WTC11 (cell line): ENCODE data around the gene ALDH5A1.

Experiments
- FOXK1 ChIP-seq: sonication (generic); formaldehyde crosslinking; IDR thresholded peaks from 2 replicates; pipeline ENCODE4 v1.8.0; 2022; ENCODE audit warnings: mild to moderate bottlenecking, moderate library complexity, missing genetic modification reagents
- IRF2 ChIP-seq: sonication (generic); formaldehyde crosslinking; IDR thresholded peaks from 2 replicates; pipeline ENCODE4 v1.8.0; 2022; ENCODE audit warnings: low read depth, missing genetic modification reagents, borderline replicate concordance
- JUN ChIP-seq: sonication (generic); formaldehyde crosslinking; IDR thresholded peaks from 2 replicates; pipeline ENCODE4 v1.8.0; 2023; ENCODE audit warnings: mild to moderate bottlenecking, missing genetic modification reagents
- KAT7 ChIP-seq: sonication (generic); formaldehyde crosslinking; IDR thresholded peaks from 2 replicates; pipeline ENCODE4 v1.8.1; 2023; ENCODE audit warnings: missing genetic modification reagents, mild to moderate bottlenecking, borderline replicate concordance
- SMAD4 ChIP-seq: sonication (generic); formaldehyde crosslinking; IDR thresholded peaks from 2 replicates; pipeline ENCODE4 v1.8.0; 2022; ENCODE audit warnings: mild to moderate bottlenecking, missing genetic modification reagents
- TCF7 ChIP-seq: sonication (generic); formaldehyde crosslinking; IDR thresholded peaks from 2 replicates; pipeline ENCODE4 v1.8.0; 2022; ENCODE audit warnings: mild to moderate bottlenecking, low read depth, missing genetic modification reagents, moderate library complexity
- TP53 ChIP-seq: sonication (generic); formaldehyde crosslinking; IDR thresholded peaks from 2 replicates; pipeline ENCODE4 v1.8.1; 2023; ENCODE audit warnings: mild to moderate bottlenecking, missing genetic modification reagents
- ZNF121 ChIP-seq: sonication (generic); formaldehyde crosslinking; IDR thresholded peaks from 2 replicates; pipeline ENCODE4 v1.8.0; 2023; ENCODE audit warnings: missing genetic modification reagents
- TF ChIP-seq, protein P1 (sequence below): fragments of 200-600 bp; IDR thresholded peaks from 2 replicates; pipeline ENCODE4 v1.8.0; 2022; ENCODE audit warnings: antibody characterized with exemption
- TF ChIP-seq, protein P2 (sequence below): sonication (generic); formaldehyde crosslinking; IDR thresholded peaks from 2 replicates; pipeline ENCODE4 v1.8.1; 2023; ENCODE audit warnings: mild to moderate bottlenecking, missing genetic modification reagents
- TF ChIP-seq, protein P3 (sequence below): sonication (generic); formaldehyde crosslinking; IDR thresholded peaks from 2 replicates; pipeline ENCODE4 v1.8.0; 2022; ENCODE audit warnings: mild to moderate bottlenecking, missing genetic modification reagents
- TF ChIP-seq, protein P4 (sequence below): fragments of 250-450 bp; sonication (Bioruptor Pico); IDR thresholded peaks from 2 replicates; pipeline ENCODE4 v1.9.0; 2021; ENCODE audit warnings: moderate library complexity, mild to moderate bottlenecking, inconsistent platforms, borderline replicate concordance
- TF ChIP-seq, protein P5 (sequence below): sonication (generic); formaldehyde crosslinking; IDR thresholded peaks from 2 replicates; pipeline ENCODE4 v1.8.1; 2023; ENCODE audit warnings: mild to moderate bottlenecking, moderate library complexity, missing genetic modification reagents
- TF ChIP-seq, protein P6 (sequence below): sonication (generic); formaldehyde crosslinking; conservative IDR thresholded peaks from 2 replicates; pipeline ENCODE4 v1.8.1; 2022; ENCODE audit warnings: mild to moderate bottlenecking, missing genetic modification reagents

DNA sequence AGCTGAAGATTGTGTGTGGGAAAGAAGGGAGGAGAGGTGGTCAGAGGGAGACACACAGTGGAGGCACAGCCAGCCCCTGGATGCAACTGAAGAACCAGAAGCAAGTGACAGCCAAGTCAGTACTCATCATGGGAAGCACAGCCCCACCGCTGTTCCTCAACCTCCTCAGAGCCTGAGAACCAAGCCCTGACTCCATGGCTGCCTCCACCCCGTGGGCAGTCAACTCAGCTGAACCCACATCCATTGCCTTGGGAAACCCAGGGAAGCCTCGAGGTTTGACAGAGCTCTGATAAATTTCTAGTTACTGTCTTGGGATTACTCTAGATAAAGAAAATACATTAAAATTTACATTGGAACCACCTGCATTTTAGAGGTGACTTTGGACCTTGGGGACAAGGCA, 29.6 kb downstream of the ALDH5A1 start:
- TF ChIP-seq, protein P1, sequence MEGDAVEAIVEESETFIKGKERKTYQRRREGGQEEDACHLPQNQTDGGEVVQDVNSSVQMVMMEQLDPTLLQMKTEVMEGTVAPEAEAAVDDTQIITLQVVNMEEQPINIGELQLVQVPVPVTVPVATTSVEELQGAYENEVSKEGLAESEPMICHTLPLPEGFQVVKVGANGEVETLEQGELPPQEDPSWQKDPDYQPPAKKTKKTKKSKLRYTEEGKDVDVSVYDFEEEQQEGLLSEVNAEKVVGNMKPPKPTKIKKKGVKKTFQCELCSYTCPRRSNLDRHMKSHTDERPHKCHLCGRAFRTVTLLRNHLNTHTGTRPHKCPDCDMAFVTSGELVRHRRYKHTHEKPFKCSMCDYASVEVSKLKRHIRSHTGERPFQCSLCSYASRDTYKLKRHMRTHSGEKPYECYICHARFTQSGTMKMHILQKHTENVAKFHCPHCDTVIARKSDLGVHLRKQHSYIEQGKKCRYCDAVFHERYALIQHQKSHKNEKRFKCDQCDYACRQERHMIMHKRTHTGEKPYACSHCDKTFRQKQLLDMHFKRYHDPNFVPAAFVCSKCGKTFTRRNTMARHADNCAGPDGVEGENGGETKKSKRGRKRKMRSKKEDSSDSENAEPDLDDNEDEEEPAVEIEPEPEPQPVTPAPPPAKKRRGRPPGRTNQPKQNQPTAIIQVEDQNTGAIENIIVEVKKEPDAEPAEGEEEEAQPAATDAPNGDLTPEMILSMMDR: no peak
- TF ChIP-seq FOXK1 (no peak), SMAD4 (CRISPR knock-in tag) (no peak), KAT7 (no peak), TCF7 (no peak), JUN (CRISPR knock-in tag) (no peak), TP53 (no peak), IRF2 (CRISPR knock-in tag) (no peak), ZNF121 (CRISPR knock-in tag) (no peak)
- TF ChIP-seq, protein P2, sequence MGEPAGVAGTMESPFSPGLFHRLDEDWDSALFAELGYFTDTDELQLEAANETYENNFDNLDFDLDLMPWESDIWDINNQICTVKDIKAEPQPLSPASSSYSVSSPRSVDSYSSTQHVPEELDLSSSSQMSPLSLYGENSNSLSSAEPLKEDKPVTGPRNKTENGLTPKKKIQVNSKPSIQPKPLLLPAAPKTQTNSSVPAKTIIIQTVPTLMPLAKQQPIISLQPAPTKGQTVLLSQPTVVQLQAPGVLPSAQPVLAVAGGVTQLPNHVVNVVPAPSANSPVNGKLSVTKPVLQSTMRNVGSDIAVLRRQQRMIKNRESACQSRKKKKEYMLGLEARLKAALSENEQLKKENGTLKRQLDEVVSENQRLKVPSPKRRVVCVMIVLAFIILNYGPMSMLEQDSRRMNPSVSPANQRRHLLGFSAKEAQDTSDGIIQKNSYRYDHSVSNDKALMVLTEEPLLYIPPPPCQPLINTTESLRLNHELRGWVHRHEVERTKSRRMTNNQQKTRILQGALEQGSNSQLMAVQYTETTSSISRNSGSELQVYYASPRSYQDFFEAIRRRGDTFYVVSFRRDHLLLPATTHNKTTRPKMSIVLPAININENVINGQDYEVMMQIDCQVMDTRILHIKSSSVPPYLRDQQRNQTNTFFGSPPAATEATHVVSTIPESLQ (CRISPR knock-in tag): no peak
- TF ChIP-seq, protein P3, sequence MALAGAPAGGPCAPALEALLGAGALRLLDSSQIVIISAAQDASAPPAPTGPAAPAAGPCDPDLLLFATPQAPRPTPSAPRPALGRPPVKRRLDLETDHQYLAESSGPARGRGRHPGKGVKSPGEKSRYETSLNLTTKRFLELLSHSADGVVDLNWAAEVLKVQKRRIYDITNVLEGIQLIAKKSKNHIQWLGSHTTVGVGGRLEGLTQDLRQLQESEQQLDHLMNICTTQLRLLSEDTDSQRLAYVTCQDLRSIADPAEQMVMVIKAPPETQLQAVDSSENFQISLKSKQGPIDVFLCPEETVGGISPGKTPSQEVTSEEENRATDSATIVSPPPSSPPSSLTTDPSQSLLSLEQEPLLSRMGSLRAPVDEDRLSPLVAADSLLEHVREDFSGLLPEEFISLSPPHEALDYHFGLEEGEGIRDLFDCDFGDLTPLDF (CRISPR knock-in tag): no peak
- TF ChIP-seq, protein P4, sequence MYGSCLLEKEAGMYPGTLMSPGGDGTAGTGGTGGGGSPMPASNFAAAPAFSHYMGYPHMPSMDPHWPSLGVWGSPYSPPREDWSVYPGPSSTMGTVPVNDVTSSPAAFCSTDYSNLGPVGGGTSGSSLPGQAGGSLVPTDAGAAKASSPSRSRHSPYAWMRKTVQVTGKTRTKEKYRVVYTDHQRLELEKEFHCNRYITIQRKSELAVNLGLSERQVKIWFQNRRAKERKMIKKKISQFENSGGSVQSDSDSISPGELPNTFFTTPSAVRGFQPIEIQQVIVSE (CRISPR knock-in tag): no peak
- TF ChIP-seq, protein P5, sequence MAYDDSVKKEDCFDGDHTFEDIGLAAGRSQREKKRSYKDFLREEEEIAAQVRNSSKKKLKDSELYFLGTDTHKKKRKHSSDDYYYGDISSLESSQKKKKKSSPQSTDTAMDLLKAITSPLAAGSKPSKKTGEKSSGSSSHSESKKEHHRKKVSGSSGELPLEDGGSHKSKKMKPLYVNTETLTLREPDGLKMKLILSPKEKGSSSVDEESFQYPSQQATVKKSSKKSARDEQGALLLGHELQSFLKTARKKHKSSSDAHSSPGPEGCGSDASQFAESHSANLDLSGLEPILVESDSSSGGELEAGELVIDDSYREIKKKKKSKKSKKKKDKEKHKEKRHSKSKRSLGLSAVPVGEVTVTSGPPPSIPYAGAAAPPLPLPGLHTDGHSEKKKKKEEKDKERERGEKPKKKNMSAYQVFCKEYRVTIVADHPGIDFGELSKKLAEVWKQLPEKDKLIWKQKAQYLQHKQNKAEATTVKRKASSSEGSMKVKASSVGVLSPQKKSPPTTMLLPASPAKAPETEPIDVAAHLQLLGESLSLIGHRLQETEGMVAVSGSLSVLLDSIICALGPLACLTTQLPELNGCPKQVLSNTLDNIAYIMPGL: no peak
- TF ChIP-seq, protein P6, sequence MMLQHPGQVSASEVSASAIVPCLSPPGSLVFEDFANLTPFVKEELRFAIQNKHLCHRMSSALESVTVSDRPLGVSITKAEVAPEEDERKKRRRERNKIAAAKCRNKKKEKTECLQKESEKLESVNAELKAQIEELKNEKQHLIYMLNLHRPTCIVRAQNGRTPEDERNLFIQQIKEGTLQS (CRISPR knock-in tag): no peak
